Neutrophil (primary cell): Measurements from ENCODE around the gene METRNL.
"Not testable (repeated sequence)": the region's sequence is repeated elsewhere in the genome, so short reads cannot be mapped to it uniquely, and the experiment has no call there.

ENCODE experiments used
- H3K27ac ChIP-seq: fragments of 200-600 bp; sonication (generic); 2 replicates; pipeline ENCODE4 v1.5.1; 2016; ENCODE audit warnings: mild to moderate bottlenecking, moderate library complexity
- H3K27me3 ChIP-seq: fragments of 200-600 bp; sonication (generic); 2 replicates; pipeline ENCODE4 v1.6.0; 2016; ENCODE audit warnings: mild to moderate bottlenecking
- H3K36me3 ChIP-seq: fragments of 200-600 bp; sonication (generic); 2 replicates; pipeline ENCODE4 v1.5.1; 2017
- H3K4me1 ChIP-seq, 2 experiments: fragments of 200-600 bp in 1 of 2; sonication (generic) in 1 of 2; 1 replicate in 1 of 2; 2 replicates in 1 of 2; pipeline versions ENCODE4 v1.5.1 to v1.6.1; 2013 to 2016; ENCODE audit warnings: low read depth in 1 of 2, low read length in 1 of 2, mild to moderate bottlenecking in 1 of 2, moderate library complexity in 1 of 2; ENCODE audit not compliant: control insufficient read depth in 1 of 2, insufficient read depth in 1 of 2
- H3K4me3 ChIP-seq, 2 experiments: fragments of 200-600 bp in 1 of 2; sonication (generic) in 1 of 2; 1 replicate in 1 of 2; 2 replicates in 1 of 2; pipeline ENCODE4 v1.5.1; 2013 to 2016; ENCODE audit warnings: low read depth in 1 of 2, low read length in 1 of 2, mild to moderate bottlenecking in 1 of 2, moderate library complexity in 1 of 2
- H3K9me3 ChIP-seq: fragments of 200-600 bp; sonication (generic); 2 replicates; pipeline ENCODE4 v1.5.1; 2016
- TF ChIP-seq, protein P1 (sequence below): fragments of 200-600 bp; sonication (generic); IDR thresholded peaks from 2 replicates; pipeline ENCODE4 v1.5.1; 2016; ENCODE audit warnings: antibody characterized with exemption

The METRNL gene

DNA sequence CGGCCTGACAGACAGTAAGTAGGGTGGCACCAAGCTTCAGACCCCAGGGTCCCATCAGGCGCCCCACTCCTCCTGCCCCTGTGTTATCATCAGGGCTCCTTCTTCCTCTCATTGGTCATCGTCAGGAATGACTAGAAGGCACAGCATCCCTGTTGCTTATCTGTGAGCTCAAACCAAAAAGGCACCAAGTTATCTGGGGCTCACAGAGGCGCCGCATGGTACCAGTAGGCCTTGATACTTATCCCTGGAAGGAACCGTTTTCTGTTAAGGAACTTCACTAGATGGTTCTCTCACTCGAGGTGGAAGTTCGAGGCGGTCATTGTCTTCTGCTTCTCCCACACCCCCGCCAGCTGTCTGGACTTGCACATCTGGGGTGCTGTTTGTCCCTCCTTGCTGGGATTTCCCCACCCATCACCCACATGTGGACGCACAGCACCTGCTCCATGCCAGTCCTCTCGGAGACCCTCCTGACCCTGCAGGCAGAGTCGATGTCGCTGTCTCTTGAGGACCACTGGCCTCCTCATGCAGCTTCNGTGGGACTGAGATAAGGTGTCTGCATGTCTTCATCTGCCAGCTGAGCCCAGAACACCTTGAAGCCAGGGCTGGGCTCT lies 52.1 kb downstream of the METRNL start:
- H3K27ac ChIP-seq, result no peak overlapping the region
- H3K4me3 ChIP-seq, result no peak overlapping the region
- no peaks in the 10 kb centered on the region for H3K36me3 ChIP-seq
- no peaks in the 10 kb centered on the region for H3K4me1 ChIP-seq
- H3K9me3 ChIP-seq, result no peaks in the 10 kb centered on the region
- TF ChIP-seq, protein P1, sequence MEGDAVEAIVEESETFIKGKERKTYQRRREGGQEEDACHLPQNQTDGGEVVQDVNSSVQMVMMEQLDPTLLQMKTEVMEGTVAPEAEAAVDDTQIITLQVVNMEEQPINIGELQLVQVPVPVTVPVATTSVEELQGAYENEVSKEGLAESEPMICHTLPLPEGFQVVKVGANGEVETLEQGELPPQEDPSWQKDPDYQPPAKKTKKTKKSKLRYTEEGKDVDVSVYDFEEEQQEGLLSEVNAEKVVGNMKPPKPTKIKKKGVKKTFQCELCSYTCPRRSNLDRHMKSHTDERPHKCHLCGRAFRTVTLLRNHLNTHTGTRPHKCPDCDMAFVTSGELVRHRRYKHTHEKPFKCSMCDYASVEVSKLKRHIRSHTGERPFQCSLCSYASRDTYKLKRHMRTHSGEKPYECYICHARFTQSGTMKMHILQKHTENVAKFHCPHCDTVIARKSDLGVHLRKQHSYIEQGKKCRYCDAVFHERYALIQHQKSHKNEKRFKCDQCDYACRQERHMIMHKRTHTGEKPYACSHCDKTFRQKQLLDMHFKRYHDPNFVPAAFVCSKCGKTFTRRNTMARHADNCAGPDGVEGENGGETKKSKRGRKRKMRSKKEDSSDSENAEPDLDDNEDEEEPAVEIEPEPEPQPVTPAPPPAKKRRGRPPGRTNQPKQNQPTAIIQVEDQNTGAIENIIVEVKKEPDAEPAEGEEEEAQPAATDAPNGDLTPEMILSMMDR, result no peak
- H3K27me3 ChIP-seq, result peaks cover 34% of the 10 kb centered on the region

DNA sequence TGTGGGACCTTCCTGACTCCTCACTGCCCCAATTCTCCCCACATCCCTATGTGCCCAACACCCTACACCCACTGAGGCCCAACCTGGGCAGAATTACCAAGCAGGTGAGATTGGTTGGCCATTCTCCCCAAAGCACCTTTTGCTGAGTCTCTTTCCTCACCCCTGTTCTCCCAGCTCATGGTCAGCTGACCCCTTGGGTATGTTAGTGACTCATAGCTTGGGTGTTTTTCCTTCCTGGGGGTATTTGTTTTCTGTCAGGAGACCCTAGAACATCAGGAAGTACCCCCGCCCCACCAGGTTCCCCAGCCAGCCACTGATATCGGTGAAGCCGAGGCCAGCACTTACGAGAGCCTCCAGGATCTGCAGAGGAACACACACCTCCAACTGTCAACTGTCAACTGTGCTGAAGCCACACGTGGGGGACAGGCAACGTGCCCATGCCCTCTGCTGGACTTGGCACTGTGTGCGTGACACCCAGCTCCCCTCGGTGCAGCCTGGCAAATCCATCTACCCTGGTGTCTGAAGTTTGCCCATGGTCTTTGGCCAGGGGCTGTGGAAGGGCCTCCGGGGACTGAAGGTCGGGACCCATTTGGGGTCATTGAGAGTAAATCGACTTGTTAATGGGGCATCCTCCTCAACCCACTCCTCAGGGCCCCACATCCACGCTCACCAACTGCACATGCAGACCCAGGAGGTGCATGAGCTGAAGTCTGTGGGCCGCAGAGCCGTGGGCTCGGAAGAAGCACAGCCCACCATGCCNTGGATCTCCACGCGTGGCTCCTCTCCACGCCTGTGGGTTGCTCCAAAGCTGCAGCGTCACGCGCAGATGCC lies 53.1 kb downstream of the METRNL start:
- Histone ChIP-seq H3K27ac (no peak overlapping the region), H3K27me3 (peaks cover 24% of the 10 kb centered on the region)
- TF ChIP-seq, protein P1, result no peak

GRCh38 chr17:83133302-83134121 lies 54.1 kb downstream of the METRNL start:
- H3K4me1 ChIP-seq, result no peaks in the 10 kb centered on the region
- no peak overlapping the region for H3K27ac ChIP-seq
- TF ChIP-seq, protein P1, result no peak
- peaks cover 16% of the 10 kb centered on the region for H3K27me3 ChIP-seq
- no peaks in the 10 kb centered on the region for H3K36me3 ChIP-seq
- no peaks in the 10 kb centered on the region for H3K9me3 ChIP-seq
- H3K4me3 ChIP-seq, result no peak overlapping the region

More for the DNA sequence above, 53.1 kb downstream of the METRNL start:
- H3K4me3 ChIP-seq, result no peak overlapping the region
- H3K4me1 ChIP-seq, result no peaks in the 10 kb centered on the region
- no peaks in the 10 kb centered on the region for H3K9me3 ChIP-seq
- H3K36me3 ChIP-seq, result no peaks in the 10 kb centered on the region

- H3K27ac ChIP-seq, H3K4me3 ChIP-seq: not testable (repeated sequence)
- peaks cover 11% of the 10 kb centered on the region for H3K27me3 ChIP-seq
Observed at GRCh38 chr17:83134456-83134855, 55.0 kb downstream of the METRNL start.

GRCh38 chr17:83135692-83136091 lies 56.3 kb downstream of the METRNL start:
- no peaks in the 10 kb centered on the region for H3K9me3 ChIP-seq
- peaks cover 11% of the 10 kb centered on the region for H3K27me3 ChIP-seq
- TF ChIP-seq, protein P1, result no peak
- H3K4me1 ChIP-seq, result no peaks in the 10 kb centered on the region
- H3K27ac ChIP-seq, result no peak overlapping the region
- no peak overlapping the region for H3K4me3 ChIP-seq
- H3K36me3 ChIP-seq, result no peaks in the 10 kb centered on the region

More at GRCh38 chr17:83134456-83134855, 55.0 kb downstream of the METRNL start:
- not testable (repeated sequence) for H3K4me1 ChIP-seq, H3K9me3 ChIP-seq, H3K36me3 ChIP-seq
